Renal cortical epithelial cell (primary cell): ENCODE data around the gene TFDP2. TPM values are rescaled to one million over a fixed set of nuclear protein-coding genes. Genes with fewer than 3 reads are reported as not detected.
"Not testable (repeated sequence)": the region's sequence is repeated elsewhere in the genome, so short reads cannot be mapped to it uniquely, and the experiment has no call there.

ENCODE experiments used
- DNase-seq: peaks from one replicate; pipeline ENCODE4 v3.0.0-alpha.2; 2011; ENCODE audit warnings: low read depth
- total RNA-seq: library from RNA; depleted of rRNA; stranded (reverse); fragments of >200 nt; gene quantifications from 2 replicates; pipeline ENCODE4 v1.2.3, GENCODE V29; 2014

The TFDP2 gene
- total RNA-seq, 1 donor from 2014 or later = 114 TPM

GRCh38 chr3:141928631-141929270 lies 220.6 kb downstream of the TFDP2 start:
- DNase-seq = no peak

GRCh38 chr3:141926929-141927328 lies 222.4 kb downstream of the TFDP2 start:
- DNase-seq = no peak

GRCh38 chr3:141925677-141926076 lies 223.7 kb downstream of the TFDP2 start:
- not testable (repeated sequence) for DNase-seq

GRCh38 chr3:141921316-141921715 lies 228.0 kb downstream of the TFDP2 start:
- DNase-seq = no peak

- no peak for DNase-seq
Observed at GRCh38 chr3:141920701-141921100, 228.6 kb downstream of the TFDP2 start.

- DNase-seq = no peak
Observed at GRCh38 chr3:141915766-141916165, 233.6 kb downstream of the TFDP2 start.

GRCh38 chr3:141915016-141915415 lies 234.3 kb downstream of the TFDP2 start:
- no peak for DNase-seq

- DNase-seq = no peak
Observed at GRCh38 chr3:141914311-141914710, 235.0 kb downstream of the TFDP2 start.

- peak; percentile 72 for DNase-seq
Observed at GRCh38 chr3:141913150-141913811, 236.1 kb downstream of the TFDP2 start.

- DNase-seq = not testable (repeated sequence)
Observed at GRCh38 chr3:141909986-141910385, 239.4 kb downstream of the TFDP2 start.

- no peak for DNase-seq
Observed at GRCh38 chr3:141909408-141909807, 239.9 kb downstream of the TFDP2 start.

GRCh38 chr3:141905129-141905528 lies 244.2 kb downstream of the TFDP2 start:
- no peak for DNase-seq

GRCh38 chr3:141904203-141904602 lies 245.1 kb downstream of the TFDP2 start:
- no peak for DNase-seq

GRCh38 chr3:141901914-141902313 lies 247.4 kb downstream of the TFDP2 start:
- DNase-seq = no peak

- no peak for DNase-seq
Observed at GRCh38 chr3:141900343-141900742, 249.0 kb downstream of the TFDP2 start.

- no peak for DNase-seq
Observed at GRCh38 chr3:141898908-141899307, 250.4 kb downstream of the TFDP2 start.

GRCh38 chr3:141895731-141896130 lies 253.6 kb downstream of the TFDP2 start:
- peak; percentile 33 for DNase-seq

- peak; percentile 87 for DNase-seq
Observed at GRCh38 chr3:141894524-141895176, 254.7 kb downstream of the TFDP2 start.

Other genes starting within 250 kb of the TFDP2 start
- 12.9 and 14.9 TPM in 2 replicates for gene GK5, start 76.0 kb upstream of the TFDP2 start, total RNA-seq